HG02840 (cell line): ENCODE measurements around the gene COL18A1.
"Not testable (repeated sequence)": the region's sequence is repeated elsewhere in the genome, so short reads cannot be mapped to it uniquely, and the experiment has no call there.

Experiments used
- ATAC-seq: cut with Tn5 transposase; IDR thresholded peaks from one replicate; pipeline ENCODE4 v1.9.1; 2021; ENCODE audit warnings: mild to moderate bottlenecking, moderate library complexity, moderate number of reproducible peaks; ENCODE audit not compliant: unreplicated experiment, low FRiP score

Gene COL18A1

DNA sequence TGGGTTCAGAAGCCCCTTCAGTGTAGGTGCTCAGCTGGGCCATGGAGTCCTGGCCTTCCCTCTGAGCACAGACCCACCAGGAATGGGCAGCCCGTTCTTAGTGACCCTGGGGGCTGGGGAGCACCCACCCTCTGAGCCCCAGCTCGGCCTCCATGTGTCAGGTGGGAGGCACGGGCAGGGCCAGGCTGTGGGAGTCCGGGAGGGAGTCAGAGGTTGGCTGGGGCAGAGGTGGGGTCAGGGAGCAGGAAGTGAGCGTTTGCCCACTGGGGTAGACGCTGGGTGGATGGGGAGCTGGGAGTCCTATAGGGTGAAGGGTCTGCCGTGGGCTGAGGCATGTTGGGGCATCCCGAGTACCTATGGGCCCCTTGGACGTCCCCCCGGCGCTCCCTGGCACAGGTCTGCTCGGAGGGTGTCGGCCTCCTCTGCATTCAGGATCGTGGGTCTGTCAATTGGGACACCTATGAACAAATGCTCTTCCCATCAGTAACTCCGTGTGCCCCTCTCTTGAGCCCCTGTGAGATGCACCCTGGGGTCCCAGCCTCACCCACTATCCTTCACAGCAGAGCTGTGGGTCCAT, 30.5 kb downstream of the COL18A1 start:
- no peak for ATAC-seq

GRCh38 chr21:45436351-45437065, 31.5 kb downstream of the COL18A1 start:
- ATAC-seq, result no peak

DNA sequence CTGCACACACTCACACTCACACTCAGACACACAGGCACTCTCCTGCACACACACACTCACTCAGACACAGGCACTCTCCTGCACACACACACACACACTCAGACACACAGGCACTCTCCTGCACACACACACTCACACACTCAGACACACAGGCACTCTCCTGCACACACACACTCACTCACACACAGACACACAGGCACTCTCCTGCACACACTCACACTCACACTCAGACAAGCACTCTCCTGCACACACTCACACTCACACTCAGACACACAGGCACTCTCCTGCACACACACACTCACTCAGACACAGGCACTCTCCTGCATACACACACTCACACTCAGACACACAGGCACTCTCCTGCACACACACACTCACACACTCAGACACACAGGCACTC, 32.9 kb downstream of the COL18A1 start:
- ATAC-seq, result not testable (repeated sequence)

DNA sequence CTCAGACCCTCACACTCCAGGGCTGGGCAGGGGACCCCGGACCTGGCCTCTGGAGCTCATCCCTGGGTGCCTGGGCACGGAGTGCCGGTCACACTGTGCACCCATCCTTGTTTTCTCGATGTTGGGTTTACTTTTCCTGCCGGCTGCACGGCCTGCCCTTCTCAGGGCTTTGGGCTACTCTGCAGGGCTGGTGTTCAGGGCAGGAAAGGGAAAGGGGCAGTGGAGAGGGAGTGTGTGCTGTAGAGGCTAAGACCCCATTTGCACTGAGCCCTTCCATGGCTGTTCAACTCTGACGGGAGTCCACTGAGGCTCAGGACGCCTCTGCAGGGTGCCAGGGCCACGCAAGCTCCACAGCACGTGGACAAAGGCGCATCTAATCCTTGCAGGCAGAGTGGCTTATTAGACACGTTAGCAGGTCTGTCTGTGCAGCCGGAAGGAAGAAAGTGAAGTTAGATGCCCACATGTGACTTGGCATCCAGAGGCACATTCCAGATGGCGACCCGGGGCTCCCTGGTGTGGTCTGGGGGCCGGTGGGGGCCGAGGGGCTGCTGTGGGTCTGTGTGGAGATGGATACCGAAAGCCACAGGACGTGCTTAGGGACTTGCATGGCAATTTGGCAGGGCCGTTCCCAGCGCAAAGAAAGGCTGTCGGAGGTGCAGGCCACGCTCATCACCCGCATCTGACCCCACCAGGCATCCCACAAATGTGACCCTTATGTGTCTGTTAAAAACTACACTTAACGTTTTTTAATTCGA, 33.6 kb downstream of the COL18A1 start:
- no peak for ATAC-seq

GRCh38 chr21:45439161-45439872, 34.4 kb downstream of the COL18A1 start:
- no peak for ATAC-seq

- no peak for ATAC-seq
Observed at GRCh38 chr21:45439901-45440461, 35.0 kb downstream of the COL18A1 start.

DNA sequence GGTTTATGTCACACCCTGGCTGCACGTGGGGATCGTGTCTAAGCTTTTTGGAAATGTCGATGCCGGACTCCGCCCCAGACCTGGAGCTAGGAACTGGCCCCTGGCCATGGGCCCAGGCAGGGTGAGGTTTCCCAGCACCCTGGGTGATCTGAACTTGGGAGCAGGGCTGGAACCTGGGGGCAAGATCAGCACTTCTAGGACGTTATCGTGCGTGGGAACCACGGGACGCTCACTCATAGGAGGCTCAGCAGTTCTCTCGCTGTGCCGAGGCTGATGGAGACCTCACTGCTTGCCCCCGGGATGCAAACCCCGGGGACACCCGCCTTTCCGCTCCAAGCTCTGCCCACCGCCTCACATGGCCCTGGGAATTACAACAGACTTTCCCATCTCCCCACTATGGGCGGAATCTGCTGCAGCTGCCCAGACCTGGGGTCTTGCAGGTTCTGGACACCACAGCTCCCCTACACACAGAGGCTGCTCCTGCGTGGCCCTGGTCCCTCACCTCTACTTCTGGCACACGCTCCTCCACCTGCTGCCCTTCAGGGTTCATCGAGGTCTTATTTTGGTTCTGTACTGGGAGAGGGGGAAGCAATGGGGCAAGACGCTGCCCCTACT, 35.9 kb downstream of the COL18A1 start:
- no peak for ATAC-seq

GRCh38 chr21:45441431-45442255, 36.7 kb downstream of the COL18A1 start:
- ATAC-seq, result no peak

DNA sequence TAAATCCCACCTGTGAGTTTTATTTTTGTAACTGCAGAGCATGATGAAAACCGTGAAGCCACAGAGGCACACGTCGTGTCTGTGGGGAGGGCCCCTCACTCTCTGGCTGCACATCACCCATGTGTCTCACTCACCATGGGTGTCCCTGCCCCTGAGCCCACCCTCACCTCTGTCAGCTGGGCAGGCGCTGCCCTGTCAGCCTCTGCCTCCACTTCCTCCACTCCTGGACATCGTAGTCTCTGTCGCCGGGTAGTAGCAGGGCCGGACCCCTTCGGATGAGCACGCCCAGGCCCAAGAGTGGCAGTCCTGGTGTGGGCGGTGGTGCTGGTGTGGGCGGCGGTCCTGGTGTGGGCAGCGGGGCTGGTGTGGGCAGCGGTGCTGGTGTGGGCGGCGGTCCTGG, 37.3 kb downstream of the COL18A1 start:
- no peak for ATAC-seq

DNA sequence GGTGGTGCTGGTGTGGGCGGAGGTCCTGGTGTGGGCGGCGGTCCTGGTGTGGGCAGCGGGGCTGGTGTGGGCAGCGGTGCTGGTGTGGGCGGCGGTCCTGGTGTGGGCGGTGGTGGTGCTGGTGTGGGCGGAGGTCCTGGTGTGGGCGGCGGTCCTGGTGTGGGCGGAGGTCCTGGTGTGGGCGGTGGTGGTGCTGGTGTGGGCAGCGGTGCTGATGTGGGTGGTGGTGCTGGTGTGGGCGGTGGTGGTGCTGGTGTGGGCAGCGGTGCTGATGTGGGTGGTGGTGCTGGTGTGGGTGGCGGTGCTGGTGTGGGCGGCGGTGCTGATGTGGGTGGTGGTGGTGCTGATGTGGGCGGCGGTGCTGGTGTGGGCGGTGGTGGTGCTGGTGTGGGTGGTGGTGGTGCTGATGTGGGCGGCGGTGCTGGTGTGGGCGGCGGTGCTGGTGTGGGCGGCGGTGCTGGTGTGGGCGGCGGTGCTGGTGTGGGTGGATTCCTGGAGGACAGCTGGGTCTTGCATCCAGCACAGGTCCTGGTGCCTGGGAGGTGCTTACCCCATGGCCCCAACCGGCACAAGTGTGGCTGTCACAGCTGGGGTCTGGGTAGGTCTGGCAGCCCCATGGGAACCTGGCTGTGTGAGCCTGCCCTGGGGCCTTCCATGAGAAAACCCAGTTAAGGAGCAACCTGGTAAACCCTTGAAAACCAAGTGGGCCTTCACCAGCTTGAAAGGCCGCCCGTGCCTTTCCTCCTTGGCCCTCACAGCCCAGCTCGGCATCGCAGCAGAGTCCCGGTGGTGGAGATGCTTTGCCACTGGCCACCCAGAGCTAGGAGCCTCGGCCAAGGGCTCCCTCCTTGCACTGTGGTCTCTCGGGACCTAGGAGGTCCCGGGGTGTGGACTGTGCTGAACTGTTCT, 38.0 kb downstream of the COL18A1 start:
- ATAC-seq, result not testable (repeated sequence)

- ATAC-seq, result no peak
Observed at GRCh38 chr21:45443595-45444181, 38.7 kb downstream of the COL18A1 start.

DNA sequence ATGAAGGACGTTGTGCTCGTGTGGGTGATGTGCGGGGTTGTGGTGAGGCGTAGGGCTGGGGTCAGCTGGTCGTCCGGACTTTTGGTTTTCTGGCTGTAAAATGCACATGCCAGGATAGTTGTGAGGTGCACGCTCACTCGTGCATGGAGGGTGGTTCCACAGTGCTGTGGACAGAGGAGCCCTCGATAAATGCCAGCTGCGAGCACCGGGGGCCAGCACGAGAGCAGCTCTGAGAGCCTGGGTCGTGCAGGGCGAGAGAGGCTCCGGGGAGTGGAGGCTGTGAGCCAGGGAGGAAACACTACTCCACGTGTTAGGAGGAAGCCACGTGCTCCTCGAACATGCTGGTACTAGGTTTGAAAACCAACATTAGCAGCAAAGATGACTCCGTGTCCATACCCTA, 39.4 kb downstream of the COL18A1 start:
- ATAC-seq, result no peak

DNA sequence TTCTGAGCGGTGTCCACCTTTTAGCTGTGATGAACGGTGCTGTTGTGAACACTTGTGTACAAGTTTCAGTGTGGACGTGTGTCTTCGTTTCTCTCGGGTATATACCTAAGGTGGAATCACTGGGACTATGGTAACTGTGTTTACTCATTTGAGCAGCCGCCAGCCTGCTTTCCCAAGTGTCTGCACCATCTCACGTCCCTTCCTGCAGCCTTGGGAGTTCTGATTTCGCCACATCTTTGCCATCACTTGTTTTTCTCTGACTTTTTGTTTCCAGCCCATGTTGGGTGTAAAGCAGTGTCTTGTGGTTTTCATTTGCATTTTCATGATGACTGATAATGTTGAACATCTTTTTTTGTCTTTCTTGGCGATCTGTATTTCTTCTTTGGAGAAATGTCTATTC, 40.4 kb downstream of the COL18A1 start:
- no peak for ATAC-seq

GRCh38 chr21:45447821-45448220, 42.9 kb downstream of the COL18A1 start:
- ATAC-seq, result no peak

DNA sequence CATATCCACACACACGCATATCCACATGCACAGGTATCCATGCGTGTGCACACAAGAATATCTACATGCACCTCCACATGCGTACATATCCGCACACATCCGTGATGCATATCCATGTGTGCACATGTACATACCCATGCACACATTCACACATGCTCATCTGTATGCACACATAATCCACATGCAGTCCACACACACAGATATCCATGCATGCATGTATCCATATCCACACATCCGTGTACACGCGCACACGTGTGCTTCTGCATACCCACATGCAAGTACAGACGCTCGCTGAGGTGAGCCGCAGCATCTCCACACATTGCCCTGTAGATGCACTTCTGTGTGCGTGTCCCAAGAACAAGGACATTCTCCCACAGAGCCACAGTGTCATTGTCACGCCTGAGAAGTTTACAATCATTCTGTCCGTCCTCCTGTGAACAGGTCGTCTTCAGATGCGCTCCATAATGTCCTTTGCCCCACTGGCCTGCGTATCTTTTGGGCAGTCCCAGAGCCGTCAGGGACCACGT, 43.4 kb downstream of the COL18A1 start:
- ATAC-seq, result no peak

- ATAC-seq, result no peak
Observed at GRCh38 chr21:45448810-45449657, 44.1 kb downstream of the COL18A1 start.
